ENCODE data around the gene SLC2A5. TPM values are rescaled to one million over a fixed set of nuclear protein-coding genes. Genes with fewer than 3 reads are reported as not detected.

Gene SLC2A5
- total RNA-seq, 2 experiments from 2014 or later: not detected

DNA sequence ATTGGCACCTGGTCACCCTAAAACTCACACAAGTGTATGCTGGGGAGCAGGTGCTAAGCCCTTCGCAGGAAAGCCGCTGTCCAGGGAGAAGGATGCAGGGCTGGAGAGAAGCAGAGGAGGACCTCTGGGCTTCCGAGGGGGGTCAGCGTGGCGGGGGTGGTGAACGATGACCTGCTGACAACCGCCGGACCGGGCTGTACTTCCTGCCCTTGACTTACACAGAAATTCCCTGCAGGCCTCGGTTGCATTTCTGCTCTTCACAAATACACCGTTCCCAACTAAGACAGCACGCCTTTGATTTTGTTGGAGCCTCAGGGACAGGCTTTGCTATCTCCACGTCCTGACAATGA, 80.8 kb downstream of the SLC2A5 start:
- ChIA-PET CTCF (interaction anchor here (0.6 to 6.0 kb wide), 5 partner anchors 17 to 116 kb away, joined by 3 to 55 read pairs (median 10); no protein-coding TSS in a partner anchor), POLR2A (no interaction called here)

DNA sequence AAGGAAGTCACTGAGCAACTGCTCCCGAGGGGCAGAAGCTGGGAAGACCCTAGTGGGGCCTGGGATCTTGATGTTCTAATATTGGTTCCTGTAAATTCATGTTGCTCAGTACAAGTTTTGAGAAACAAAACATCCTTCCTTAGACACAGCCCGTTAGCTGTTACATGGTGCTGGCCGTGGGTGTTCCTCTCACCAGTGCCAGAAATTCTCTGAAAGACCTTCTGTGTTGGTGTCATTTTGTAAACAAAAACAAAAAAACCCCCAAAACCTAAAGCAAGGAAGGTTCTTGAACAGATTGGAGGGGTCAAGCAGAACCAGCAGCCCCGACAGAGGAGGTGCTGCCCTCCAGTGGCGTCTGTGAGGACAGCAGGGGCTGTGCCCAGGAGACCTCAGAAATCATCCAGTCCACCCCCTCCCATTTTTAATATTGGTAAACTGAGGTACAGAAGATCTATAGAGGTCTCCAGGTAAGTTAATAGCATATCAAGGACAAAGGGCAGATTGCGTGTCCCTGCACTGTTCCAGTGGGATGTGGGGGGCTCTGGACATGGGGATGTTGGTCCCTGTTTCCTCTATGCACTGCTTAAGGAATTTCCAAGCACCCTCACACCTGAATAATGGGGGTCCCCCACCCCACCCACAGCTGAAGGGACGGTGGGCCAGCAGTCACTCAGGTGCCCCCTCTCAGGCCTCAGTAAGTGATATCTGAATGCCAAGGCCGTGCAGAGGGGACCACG, 81.4 kb downstream of the SLC2A5 start:
- ChIA-PET CTCF (interaction anchor here (0.6 to 6.0 kb wide), 16 partner anchors 14 to 117 kb away, joined by 3 to 55 read pairs (median 4); no protein-coding TSS in a partner anchor), POLR2A (interaction anchor here (0.8 kb wide), 1 partner anchor 16 kb away, joined by 5 read pairs; no protein-coding TSS in a partner anchor)

DNA sequence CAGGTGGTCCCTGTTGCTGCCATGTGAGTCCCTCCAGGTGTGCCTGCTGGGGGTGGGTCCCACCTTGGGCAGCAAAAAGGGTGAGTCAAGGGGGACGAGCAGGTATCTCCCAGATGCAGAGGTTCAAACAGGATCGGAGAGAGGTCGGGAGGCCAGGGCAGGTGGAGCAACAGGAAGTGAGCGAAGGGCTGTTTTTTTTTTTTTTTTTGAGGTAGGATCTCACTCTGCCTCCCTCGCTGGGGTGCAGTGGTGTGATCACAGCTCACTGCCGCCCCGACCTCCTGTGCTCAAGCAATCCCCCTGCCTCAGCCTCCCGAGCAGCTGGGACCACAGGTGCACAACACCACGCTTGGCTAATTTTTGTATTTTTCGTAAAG, 82.6 kb downstream of the SLC2A5 start:
- POLR2A ChIA-PET: no interaction called here
- CTCF ChIA-PET: interaction anchor here (0.7 to 6.0 kb wide), 7 partner anchors 13 to 611 kb away, joined by 3 to 55 read pairs (median 4); no protein-coding TSS in a partner anchor

DNA sequence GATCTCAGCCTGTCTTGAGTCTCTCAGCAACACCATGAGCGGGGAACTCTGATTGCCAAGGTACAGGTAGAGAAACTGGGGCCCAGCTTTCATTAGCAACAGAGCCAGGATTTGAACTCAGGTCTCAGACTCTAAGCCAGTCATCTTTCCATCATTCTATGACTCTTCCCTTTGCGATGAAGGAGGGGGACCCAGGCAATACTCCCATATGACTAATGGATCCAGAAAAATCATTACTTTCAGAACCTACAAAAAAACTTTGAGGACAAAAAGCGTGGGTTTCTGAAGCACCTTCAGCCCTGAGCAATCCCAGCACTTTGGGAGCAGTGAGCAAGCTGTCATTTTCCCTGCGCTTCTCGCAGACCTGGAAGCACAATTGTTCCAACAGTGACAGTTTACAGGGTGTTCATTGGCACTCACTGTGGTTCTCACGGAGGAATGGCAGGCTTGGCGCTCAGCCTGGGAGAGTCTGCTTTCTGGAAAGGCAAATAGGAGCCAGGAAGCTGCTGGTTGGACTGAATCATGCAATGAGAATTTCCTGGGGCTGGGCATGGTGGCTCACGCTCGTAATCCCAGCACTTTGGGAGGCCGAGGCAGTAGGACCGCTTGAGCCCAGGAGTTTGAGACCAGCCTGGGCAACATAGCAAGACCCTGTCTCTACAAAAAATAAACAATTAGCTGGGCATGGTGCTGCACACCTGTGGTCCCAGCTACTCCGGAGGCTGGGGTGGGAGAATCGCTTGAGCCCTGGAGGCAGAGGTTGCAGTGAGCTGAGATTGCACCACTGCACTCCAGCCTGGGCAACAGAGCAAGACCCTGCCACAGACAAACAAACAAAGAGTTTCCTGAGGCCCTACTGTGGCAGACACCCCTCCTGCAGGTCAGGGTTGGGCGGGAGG, 83.3 kb downstream of the SLC2A5 start:
- ChIA-PET CTCF (interaction anchor here (1.5 to 6.0 kb wide), 4 partner anchors 15 to 68 kb away, joined by 5 to 55 read pairs (median 14); no protein-coding TSS in a partner anchor), POLR2A (no interaction called here)

Other genes starting within 250 kb of the SLC2A5 start
- 1,000 to 10,000 TPM; 3,897 to 3,945 TPM for gene ENO1, start 190.9 kb downstream of the SLC2A5 start, total RNA-seq
- 1 to 10 TPM; 2.3 to 2.5 TPM for gene CA6, start 123.8 kb downstream of the SLC2A5 start, total RNA-seq
- not detected for gene SLC2A7, start 43.2 kb downstream of the SLC2A5 start, total RNA-seq
- gene GPR157, start 59.5 kb upstream of the SLC2A5 start, total RNA-seq: 1 to 10 TPM; 1.9 to 3.2 TPM
- 1 to 10 TPM; 6.5 to 7.1 TPM for gene H6PD, start 165.1 kb upstream of the SLC2A5 start, total RNA-seq
- gene SPSB1, start 223.3 kb upstream of the SLC2A5 start, total RNA-seq: under 1 TPM; 0.40 to 0.44 TPM

All from activated CD8-positive, alpha-beta memory T cell treated with anti-CD3 and anti-CD28 coated beads for 36 hours (primary cell).